Astrocyte (in vitro differentiated cells and primary cell): ENCODE measurements around the gene DENR.
"Not testable (repeated sequence)": the region's sequence is repeated elsewhere in the genome, so short reads cannot be mapped to it uniquely, and the experiment has no call there.

Source experiments
- EZH2 ChIP-seq: IDR thresholded peaks from 2 replicates; pipeline ENCODE4 v1.6.1; 2012; ENCODE audit warnings: mild to moderate bottlenecking, low read length, inconsistent platforms; ENCODE audit not compliant: insufficient read depth
- TF ChIP-seq, protein P1 (sequence below): IDR thresholded peaks from 2 replicates; pipeline ENCODE4 v1.5.1; 2011; ENCODE audit warnings: low read depth, mild to moderate bottlenecking, inconsistent platforms, low read length, moderate library complexity; ENCODE audit not compliant: insufficient read depth

DNA sequence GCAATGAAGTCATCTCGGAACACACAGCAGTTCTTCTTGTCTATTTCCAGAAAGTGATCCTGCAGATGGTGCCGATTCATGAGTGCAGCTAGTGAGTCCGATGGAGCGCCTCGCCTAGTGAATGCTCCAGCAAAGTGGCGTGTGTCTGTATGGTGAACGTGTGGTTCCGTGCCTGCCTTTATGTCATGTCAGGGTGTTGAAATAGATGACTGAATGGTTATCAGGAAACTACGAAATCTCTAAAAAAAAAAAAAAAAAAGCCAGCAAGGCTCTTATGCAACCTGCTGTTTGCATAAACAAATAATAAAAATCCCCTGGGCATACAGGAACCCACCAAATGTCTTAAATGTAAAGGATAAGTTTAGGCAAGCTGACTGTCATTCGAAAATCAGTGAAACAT, 36.0 kb upstream of the DENR start, which contains the start of gene HCAR3:
- TF ChIP-seq, protein P1, sequence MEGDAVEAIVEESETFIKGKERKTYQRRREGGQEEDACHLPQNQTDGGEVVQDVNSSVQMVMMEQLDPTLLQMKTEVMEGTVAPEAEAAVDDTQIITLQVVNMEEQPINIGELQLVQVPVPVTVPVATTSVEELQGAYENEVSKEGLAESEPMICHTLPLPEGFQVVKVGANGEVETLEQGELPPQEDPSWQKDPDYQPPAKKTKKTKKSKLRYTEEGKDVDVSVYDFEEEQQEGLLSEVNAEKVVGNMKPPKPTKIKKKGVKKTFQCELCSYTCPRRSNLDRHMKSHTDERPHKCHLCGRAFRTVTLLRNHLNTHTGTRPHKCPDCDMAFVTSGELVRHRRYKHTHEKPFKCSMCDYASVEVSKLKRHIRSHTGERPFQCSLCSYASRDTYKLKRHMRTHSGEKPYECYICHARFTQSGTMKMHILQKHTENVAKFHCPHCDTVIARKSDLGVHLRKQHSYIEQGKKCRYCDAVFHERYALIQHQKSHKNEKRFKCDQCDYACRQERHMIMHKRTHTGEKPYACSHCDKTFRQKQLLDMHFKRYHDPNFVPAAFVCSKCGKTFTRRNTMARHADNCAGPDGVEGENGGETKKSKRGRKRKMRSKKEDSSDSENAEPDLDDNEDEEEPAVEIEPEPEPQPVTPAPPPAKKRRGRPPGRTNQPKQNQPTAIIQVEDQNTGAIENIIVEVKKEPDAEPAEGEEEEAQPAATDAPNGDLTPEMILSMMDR, result not testable (repeated sequence)
- not testable (repeated sequence) for TF ChIP-seq EZH2
